Activated gamma-delta T cell (primary cell): ENCODE data around the gene VIL1.

Experiments
- DNase-seq: peaks from one replicate; lab custom pipeline; 2025; lab: John Stamatoyannopoulos, UW

The VIL1 gene

GRCh38 chr2:218406209-218406948 is 12.5 kb upstream of the VIL1 start:
- DNase-seq: peak; percentile 95

DNA sequence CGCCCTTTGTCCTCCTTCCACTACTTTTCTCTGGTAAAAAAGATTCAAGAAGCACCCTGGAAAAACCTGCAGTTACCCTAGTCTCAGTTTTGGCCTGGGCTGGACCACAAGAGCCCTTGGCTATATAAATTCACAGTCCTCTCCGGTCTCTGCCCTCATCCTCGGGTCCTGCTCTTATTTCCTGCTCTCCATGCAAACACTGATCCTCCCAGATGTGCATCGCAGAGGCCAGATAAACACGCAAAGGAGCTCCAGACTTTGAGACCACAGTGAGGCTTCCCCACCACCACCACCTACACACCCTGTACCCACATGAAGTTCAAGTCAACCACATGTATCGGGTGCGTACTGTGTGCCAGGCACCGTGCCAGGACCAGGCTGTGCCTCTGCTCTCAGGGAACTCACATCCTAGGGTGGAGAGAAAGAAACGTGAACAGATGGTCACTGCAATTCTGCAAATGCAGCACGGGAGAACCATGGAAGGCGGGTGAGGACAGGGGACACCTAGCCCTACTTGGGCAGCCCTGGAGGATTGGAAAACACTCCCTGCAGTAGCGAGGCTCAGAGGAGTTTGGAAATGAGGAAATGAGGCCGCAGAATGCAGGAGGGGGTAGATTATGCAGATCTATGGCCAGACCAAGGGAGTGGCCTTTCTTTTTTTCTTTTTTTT is 11.8 kb upstream of the VIL1 start:
- peak; percentile 30 for DNase-seq

GRCh38 chr2:218407717-218408116 is 11.2 kb upstream of the VIL1 start:
- DNase-seq: no peak

GRCh38 chr2:218418321-218418716 is 604 bp upstream of the VIL1 start:
- DNase-seq: no peak

- no peak for DNase-seq
These were observed 800 bp downstream of the VIL1 start for GRCh38 chr2:218419630-218420216.

DNA sequence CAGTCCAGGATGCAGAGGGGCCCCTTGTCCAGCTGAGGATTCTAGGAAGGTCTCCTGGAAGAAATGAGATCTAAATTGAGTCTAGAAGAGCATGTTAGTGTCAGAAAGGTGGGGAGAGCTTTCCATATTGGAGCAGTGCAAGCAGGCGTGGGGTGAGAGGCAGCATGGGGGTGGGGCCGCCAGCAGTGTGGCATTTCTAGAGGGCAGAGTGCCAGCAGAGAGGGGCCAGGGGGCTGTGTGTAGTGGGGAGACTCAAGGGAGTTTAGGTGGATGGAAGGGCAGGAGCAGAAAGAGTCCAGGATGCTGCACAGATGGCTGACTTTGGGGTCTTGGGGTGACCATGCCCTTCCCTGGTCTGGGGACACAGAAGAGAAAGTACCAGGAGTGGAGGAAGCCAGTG is 2.1 kb downstream of the VIL1 start:
- DNase-seq: no peak

DNA sequence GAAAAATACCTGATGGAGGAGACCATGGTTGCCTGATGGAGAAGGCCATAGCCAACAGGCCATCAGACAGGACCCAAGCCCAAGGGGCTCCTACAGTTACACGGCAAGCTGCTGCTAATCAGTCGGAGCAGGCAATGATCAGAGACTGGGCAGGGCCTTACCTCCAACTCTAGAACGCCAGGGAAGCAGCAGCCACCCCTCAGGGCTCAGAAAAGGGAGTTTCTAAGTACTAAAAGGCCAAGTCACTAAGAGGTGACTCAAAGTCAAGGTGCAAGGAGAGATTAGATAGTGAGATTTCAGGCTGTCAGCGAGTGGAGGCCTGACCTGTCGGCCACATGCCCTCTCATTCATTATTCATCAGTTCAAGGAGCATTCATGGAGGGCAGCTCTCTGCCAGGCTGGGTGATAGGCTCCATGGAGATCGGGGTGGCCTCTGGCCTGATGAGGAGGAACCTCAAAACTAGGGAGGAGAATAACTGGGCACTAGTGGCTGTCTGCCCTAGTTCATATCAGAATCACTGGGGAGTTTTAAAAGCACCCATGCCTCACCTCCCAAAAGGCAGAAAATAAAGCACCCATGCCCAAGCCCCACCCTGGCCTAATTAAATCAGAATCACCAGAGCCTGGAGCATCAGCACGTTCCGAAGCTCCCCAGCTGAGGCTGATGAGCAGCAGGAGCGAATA is 3.6 kb downstream of the VIL1 start:
- DNase-seq: no peak

GRCh38 chr2:218423584-218423983 is 4.7 kb downstream of the VIL1 start:
- no peak for DNase-seq

- no peak for DNase-seq
These were observed 6.6 kb downstream of the VIL1 start for GRCh38 chr2:218425531-218425930.

DNA sequence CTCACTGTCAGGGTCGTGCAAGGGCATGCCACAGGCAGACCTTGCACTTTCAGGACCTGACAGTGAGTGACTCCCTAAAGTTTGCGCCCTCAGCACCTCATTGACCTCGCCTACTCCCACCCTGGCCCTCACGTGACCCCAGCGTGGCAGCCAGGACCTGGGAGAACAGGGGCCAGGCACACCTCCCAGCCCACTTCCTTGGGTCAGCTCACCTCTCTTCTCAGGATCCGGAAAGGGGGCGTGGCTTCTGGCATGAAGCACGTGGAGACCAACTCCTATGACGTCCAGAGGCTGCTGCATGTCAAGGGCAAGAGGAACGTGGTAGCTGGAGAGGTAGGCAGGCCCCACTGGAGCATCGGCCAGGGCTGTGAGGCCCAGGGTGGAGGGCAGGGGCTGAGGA is 8.8 kb downstream of the VIL1 start:
- no peak for DNase-seq

GRCh38 chr2:218428846-218429558 is 10.1 kb downstream of the VIL1 start:
- no peak for DNase-seq

GRCh38 chr2:218429911-218430692 is 11.2 kb downstream of the VIL1 start:
- DNase-seq: no peak

DNA sequence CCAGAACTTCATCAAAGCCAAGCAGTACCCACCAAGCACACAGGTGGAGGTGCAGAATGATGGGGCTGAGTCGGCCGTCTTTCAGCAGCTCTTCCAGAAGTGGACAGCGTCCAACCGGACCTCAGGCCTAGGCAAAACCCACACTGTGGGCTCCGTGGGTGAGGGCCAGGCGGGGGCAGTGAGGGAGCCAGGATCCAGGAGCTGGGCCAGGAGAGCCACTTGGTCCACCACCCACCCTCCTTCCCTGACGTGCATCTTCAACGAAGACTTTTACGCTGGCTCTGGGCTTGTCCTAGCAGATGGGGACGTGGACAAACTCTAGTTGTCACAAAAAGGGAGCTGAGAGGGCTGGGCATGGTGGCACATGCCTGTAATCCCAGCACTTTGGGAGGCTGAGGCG is 11.8 kb downstream of the VIL1 start:
- no peak for DNase-seq

DNA sequence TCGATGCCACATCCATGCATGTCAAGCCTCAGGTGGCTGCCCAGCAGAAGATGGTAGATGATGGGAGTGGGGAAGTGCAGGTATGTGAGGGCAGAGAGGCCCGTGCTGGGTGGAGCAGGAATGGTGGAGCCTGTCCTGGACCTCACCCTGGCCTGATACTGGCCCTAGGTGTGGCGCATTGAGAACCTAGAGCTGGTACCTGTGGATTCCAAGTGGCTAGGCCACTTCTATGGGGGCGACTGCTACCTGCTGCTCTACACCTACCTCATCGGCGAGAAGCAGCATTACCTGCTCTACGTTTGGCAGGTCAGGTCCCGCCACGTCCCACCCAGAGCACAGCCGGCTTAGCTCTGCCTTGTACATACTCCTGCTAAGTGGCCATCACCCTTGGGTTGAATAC is 13.0 kb downstream of the VIL1 start:
- DNase-seq: no peak

GRCh38 chr2:218432676-218433365 is 13.9 kb downstream of the VIL1 start:
- DNase-seq: no peak

DNA sequence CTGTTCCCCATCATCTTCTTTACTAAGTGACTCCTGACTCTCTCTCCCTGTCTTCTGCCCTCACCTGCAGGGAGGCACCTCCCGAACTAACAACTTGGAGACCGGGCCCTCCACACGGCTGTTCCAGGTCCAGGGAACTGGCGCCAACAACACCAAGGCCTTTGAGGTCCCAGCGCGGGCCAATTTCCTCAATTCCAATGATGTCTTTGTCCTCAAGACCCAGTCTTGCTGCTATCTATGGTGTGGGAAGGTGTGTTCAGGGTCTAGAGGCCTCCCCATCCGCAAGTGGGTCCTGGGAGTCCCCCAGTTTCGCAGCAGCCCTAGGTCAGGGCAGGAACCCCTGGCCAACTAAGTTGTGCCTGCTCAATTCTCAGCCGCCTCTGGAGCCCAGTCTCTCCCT is 15.5 kb downstream of the VIL1 start:
- DNase-seq: no peak

GRCh38 chr2:218435003-218435982 is 16.4 kb downstream of the VIL1 start:
- DNase-seq: no peak

DNA sequence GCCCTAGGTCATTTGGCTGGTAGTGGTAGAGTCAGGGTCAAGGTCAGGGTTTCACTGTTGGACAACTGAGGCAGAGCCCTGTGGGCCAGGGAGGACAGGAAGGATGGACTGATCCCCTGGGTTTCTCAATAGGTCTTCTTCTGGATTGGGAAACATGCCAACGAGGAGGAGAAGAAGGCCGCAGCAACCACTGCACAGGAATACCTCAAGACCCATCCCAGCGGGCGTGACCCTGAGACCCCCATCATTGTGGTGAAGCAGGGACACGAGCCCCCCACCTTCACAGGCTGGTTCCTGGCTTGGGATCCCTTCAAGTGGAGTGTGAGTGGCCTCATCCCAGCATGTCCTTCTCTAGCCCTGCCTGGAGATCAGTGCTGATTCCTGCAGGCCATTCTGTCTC is 18.1 kb downstream of the VIL1 start:
- no peak for DNase-seq

DNA sequence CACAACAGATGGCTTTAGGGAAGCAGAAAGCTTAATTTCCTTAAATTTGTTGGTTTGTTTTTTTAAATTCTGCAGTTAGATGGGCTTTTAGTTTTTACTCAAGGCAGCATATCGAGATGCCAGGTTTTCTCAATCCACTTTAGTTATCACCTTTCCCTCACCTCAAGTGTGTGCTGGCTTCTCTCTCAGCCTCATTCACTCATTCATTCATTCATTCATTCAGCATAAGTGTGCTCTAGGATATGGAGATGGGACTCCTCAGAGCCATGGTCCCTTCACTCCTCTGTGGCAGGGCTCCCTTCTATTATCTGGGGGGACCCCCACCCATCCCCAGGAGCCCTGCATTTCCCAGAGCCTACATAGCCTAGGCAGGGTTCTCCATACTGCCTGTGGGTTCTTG is 19.0 kb downstream of the VIL1 start:
- no peak for DNase-seq
